Endothelial cell of umbilical vein (primary cell): ENCODE data around the gene DCUN1D2. TPM values are rescaled to one million over a fixed set of nuclear protein-coding genes. Genes with fewer than 3 reads are reported as not detected.

Experiments
- BruUV-seq: library from RNA; stranded (reverse); fragments of 400-500 nt; replicated peaks from 2 replicates; lab custom pipeline; 2021; lab: Mats Ljungman, UMichigan
- CTCF ChIA-PET: fragments of 300-600, 350-600 bp; sonication (Branson Sonifier 250); formaldehyde crosslinking; loops from one replicate; lab custom pipeline; 2021; ENCODE audit warnings: antibody characterized with exemption, inconsistent platforms; lab: Charles Lee
- POLR2A ChIA-PET: fragments of 300-600, 350-600 bp; sonication (Branson Sonifier 250); formaldehyde crosslinking; loops from one replicate; lab custom pipeline; 2021; ENCODE audit warnings: antibody characterized with exemption, inconsistent platforms; lab: Charles Lee
- DNase-seq: peaks from one replicate; pipeline ENCODE4 v3.0.0-alpha.2; 2011; ENCODE audit warnings: low read depth, low spot score
- FAIRE-seq: peaks from 2 replicates; lab custom pipeline; 2011; peaks lifted over from hg19 to GRCh38; lab: Jason Lieb, UNC
- H2AFZ ChIP-seq: 2 replicates; pipeline ENCODE4 v1.6.0; 2012; ENCODE audit warnings: low read depth, low read length, control low read depth, inconsistent platforms
- H3K27ac ChIP-seq: 2 replicates; pipeline ENCODE4 v1.5.1; 2011; ENCODE audit warnings: low read depth, mild to moderate bottlenecking, control low read depth, low read length, moderate library complexity; ENCODE audit not compliant: insufficient read depth
- H3K27me3 ChIP-seq, 2 experiments: 2 replicates each; pipeline versions ENCODE4 v1.6.0 to v1.6.1; 2011; ENCODE audit warnings: low read length in 2 of 2, mixed read lengths in 1 of 2; ENCODE audit not compliant: control insufficient read depth in 2 of 2, insufficient read depth in 2 of 2
- H3K36me3 ChIP-seq, 2 experiments: 2 replicates in 1 of 2; 3 replicates in 1 of 2; pipeline ENCODE4 v1.5.1; 2011; ENCODE audit warnings: low read length in 2 of 2, mild to moderate bottlenecking in 1 of 2, moderate library complexity in 1 of 2; ENCODE audit not compliant: control insufficient read depth in 2 of 2, insufficient read depth in 2 of 2; ENCODE audit errors: extremely low read depth in 1 of 2
- H3K4me1 ChIP-seq: 3 replicates; pipeline ENCODE4 v1.5.1; 2011; ENCODE audit warnings: mild to moderate bottlenecking, low read length; ENCODE audit not compliant: control insufficient read depth, insufficient read depth; ENCODE audit errors: extremely low read depth
- H3K4me2 ChIP-seq: 2 replicates; pipeline ENCODE4 v1.6.1; 2011; ENCODE audit warnings: low read length, control low read depth, mixed read lengths; ENCODE audit not compliant: insufficient read depth
- H3K4me3 ChIP-seq, 3 experiments: fragments of 200-600 bp in 1 of 3; sonication (generic), shearing (Covaris generic) in 1 of 3; replicated peaks in 1 of 3; 2 replicates each; pipeline ENCODE4 v1.5.1; 2011 to 2016; ENCODE audit warnings: control low read depth in 3 of 3, low read length in 3 of 3, mild to moderate bottlenecking in 2 of 3, inconsistent platforms in 1 of 3, low read depth in 1 of 3, moderate library complexity in 1 of 3; ENCODE audit not compliant: insufficient read depth in 1 of 3
- H3K79me2 ChIP-seq: 2 replicates; pipeline ENCODE4 v1.6.0; 2012; ENCODE audit warnings: low read length, inconsistent platforms; ENCODE audit not compliant: control insufficient read depth, insufficient read depth
- H3K9ac ChIP-seq: replicated peaks from 2 replicates; pipeline ENCODE3; 2011; ENCODE audit warnings: low read length, control low read depth; ENCODE audit not compliant: insufficient read depth; ENCODE audit errors: extremely low read depth
- H3K9me1 ChIP-seq: replicated peaks from 3 replicates; pipeline ENCODE4 v1.6.0; 2011; ENCODE audit warnings: mild to moderate bottlenecking, low read length; ENCODE audit not compliant: control insufficient read depth, insufficient read depth; ENCODE audit errors: extremely low read depth
- H3K9me3 ChIP-seq: replicated peaks from 2 replicates; pipeline ENCODE4 v1.5.1; 2012; ENCODE audit warnings: low read length, inconsistent platforms; ENCODE audit not compliant: control insufficient read depth, insufficient read depth
- H4K20me1 ChIP-seq: replicated peaks from 2 replicates; pipeline ENCODE3; 2011; ENCODE audit warnings: mild to moderate bottlenecking, low read length; ENCODE audit not compliant: control insufficient read depth, insufficient read depth; ENCODE audit errors: extremely low read depth
- GATA2 ChIP-seq: IDR thresholded peaks from 2 replicates; pipeline ENCODE4 v1.7.0; 2011; ENCODE audit warnings: low read depth, mild to moderate bottlenecking, moderate library complexity, mixed read lengths, low read length; ENCODE audit not compliant: insufficient read length, insufficient read depth
- POLR2A ChIP-seq: IDR thresholded peaks from 2 replicates; pipeline ENCODE4 v1.6.1; 2012; ENCODE audit warnings: low read depth, mild to moderate bottlenecking, control low read depth, low read length
- POLR2AphosphoS5 ChIP-seq: IDR thresholded peaks from 2 replicates; pipeline ENCODE4 v1.6.1; 2012; ENCODE audit warnings: low read depth, mild to moderate bottlenecking, control low read depth, low read length, moderate library complexity; ENCODE audit not compliant: insufficient read depth
- dilution Hi-C: fragments of 300-500 bp; cut with MboI; formaldehyde crosslinking; loops from one replicate; pipeline ENCODE4 v1.15.0; 2019; ENCODE audit warnings: low sequenced_read_pairs; ENCODE audit not compliant: extremely low pct_ligation_motif_present
- intact Hi-C: fragments of 100-400 bp; cut with micrococcal nuclease; formaldehyde crosslinking; loops from one replicate; pipeline ENCODE4 v1.10.0; 2022
- polyA plus RNA-seq, 4 experiments: library from polyadenylated mRNA; depleted of rRNA in 3 of 4; stranded (reverse) in 3 of 4; unstranded in 1 of 4; fragments of >200 nt; gene quantifications; 2 replicates each; pipeline versions ENCODE4 v1.2.1 to v1.2.3, GENCODE V29; 2011 to 2012; ENCODE audit warnings: missing spikeins in 1 of 4
- total RNA-seq: library from RNA; stranded (reverse); gene quantifications from 2 replicates; pipeline ENCODE4 v1.2.3, GENCODE V29; 2021
- TF ChIP-seq, protein P1 (sequence below): IDR thresholded peaks from 2 replicates; pipeline ENCODE4 v1.6.1; 2011; ENCODE audit not compliant: insufficient read depth, insufficient read length
- TF ChIP-seq, protein P2 (sequence below), 2 donors: IDR thresholded peaks; 1 replicate in 1 of 2; 2 replicates in 1 of 2; pipeline ENCODE4 v1.5.1; 2011; ENCODE audit warnings: low read length in 2 of 2, mild to moderate bottlenecking in 2 of 2, moderate library complexity in 2 of 2, control low read depth in 1 of 2, inconsistent platforms in 1 of 2, low read depth in 1 of 2; ENCODE audit not compliant: insufficient read depth in 1 of 2; ENCODE audit errors: extremely low read depth in 1 of 2

The DCUN1D2 gene
- total and polyA plus RNA-seq, 2 donors (not counting 3 experiments of a cell fraction or from before 2014, with no cell fraction given): 10.5 to 24.9 TPM

DNA sequence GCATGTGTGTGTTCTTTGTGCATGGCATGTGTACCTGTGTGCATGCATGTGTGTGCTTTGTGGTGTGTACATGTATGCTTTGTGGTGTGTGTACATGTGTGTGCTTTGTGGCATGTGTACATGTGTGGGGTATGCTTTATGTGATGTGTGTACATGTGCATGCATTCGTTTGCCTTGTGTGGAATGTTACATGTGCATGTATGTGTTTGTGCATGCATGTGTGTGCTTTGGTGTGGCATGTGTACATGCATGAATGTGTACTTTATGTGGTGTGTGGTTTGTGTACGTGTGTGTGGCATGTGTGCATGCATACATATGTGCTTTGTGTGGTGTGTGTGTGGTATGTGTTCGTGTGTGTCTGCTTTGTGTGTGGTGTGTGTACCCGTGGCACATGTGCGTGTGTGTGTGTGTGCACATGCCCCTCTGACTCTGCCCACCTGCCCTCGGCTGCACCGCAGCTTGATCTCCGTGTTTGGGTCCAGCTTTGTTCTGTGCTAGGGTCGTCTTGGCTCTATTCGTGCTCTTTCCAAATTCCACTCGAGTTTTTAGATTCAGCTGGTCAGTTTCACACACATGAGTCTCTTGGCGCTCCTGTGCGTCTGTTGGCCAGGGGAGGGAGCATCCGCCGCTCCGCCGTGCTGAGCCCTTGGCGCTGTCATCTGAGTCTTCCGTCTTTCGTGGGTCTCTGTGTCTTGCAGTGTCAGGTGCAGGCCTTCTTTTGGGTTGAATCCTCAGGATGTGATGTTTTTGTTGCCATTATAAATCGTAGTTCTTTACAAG, 47.6 kb upstream of the DCUN1D2 start:
- Histone ChIP-seq H3K79me2 (peaks cover 21% of the 10 kb centered on the region), H3K4me3 (no peak overlapping the region), H3K9me1 (no peaks in the 10 kb centered on the region), H3K9ac (no peak overlapping the region), H3K9me3 (no peaks in the 10 kb centered on the region), H3K36me3 (peaks cover 2 to 26% of the 10 kb centered on the region in 2 experiments), H3K27me3 (no peaks in the 10 kb centered on the region), H3K27ac (no peak overlapping the region), H2AFZ (no peak overlapping the region), H3K4me1 (no peaks in the 10 kb centered on the region), H3K4me2 (no peak overlapping the region), H4K20me1 (no peaks in the 10 kb centered on the region)
- POLR2A ChIA-PET: no interaction called here
- intact Hi-C loops: no loop called here
- TF ChIP-seq POLR2AphosphoS5 (no peak), GATA2 (no peak), POLR2A (no peak)
- TF ChIP-seq, protein P1, sequence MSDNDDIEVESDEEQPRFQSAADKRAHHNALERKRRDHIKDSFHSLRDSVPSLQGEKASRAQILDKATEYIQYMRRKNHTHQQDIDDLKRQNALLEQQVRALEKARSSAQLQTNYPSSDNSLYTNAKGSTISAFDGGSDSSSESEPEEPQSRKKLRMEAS: no peak
- TF ChIP-seq, protein P2, sequence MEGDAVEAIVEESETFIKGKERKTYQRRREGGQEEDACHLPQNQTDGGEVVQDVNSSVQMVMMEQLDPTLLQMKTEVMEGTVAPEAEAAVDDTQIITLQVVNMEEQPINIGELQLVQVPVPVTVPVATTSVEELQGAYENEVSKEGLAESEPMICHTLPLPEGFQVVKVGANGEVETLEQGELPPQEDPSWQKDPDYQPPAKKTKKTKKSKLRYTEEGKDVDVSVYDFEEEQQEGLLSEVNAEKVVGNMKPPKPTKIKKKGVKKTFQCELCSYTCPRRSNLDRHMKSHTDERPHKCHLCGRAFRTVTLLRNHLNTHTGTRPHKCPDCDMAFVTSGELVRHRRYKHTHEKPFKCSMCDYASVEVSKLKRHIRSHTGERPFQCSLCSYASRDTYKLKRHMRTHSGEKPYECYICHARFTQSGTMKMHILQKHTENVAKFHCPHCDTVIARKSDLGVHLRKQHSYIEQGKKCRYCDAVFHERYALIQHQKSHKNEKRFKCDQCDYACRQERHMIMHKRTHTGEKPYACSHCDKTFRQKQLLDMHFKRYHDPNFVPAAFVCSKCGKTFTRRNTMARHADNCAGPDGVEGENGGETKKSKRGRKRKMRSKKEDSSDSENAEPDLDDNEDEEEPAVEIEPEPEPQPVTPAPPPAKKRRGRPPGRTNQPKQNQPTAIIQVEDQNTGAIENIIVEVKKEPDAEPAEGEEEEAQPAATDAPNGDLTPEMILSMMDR (IDR thresholded peaks at IDR 0.05; ENCODE audit: extremely low read depth in 1 of 2, insufficient read depth in 1 of 2, low read depth in 1 of 2, low read length in 2 of 2): no peak
- DNase-seq (no peak), FAIRE-seq (no peak)
- CTCF ChIA-PET: no interaction called here
- BruUV-seq: no TSS peak
- dilution Hi-C loops: no loop called here
